Astrocyte (in vitro differentiated cells and primary cell): Measurements from ENCODE around the gene USP20. TPM values are rescaled to one million over a fixed set of nuclear protein-coding genes. Genes with fewer than 3 reads are reported as not detected.

Experiments
- DNase-seq: peaks from one replicate; pipeline ENCODE4 v3.0.0-alpha.2; 2010; ENCODE audit warnings: low read depth
- FAIRE-seq: peaks from 2 replicates; lab custom pipeline; 2011; peaks lifted over from hg19 to GRCh38; lab: Jason Lieb, UNC
- H2AFZ ChIP-seq: 2 replicates; pipeline ENCODE4 v1.6.0; 2012; ENCODE audit warnings: low read depth, low read length, inconsistent platforms
- H3K27ac ChIP-seq: 2 replicates; pipeline ENCODE4 v1.5.1; 2011; ENCODE audit warnings: low read depth, low read length, inconsistent platforms
- H3K27me3 ChIP-seq: 2 replicates; pipeline ENCODE4 v1.6.0; 2011; ENCODE audit warnings: low read length, inconsistent platforms; ENCODE audit not compliant: insufficient read depth
- H3K36me3 ChIP-seq: 2 replicates; pipeline ENCODE4 v1.5.1; 2011; ENCODE audit warnings: low read length, inconsistent platforms; ENCODE audit not compliant: insufficient read depth
- H3K4me1 ChIP-seq: 2 replicates; pipeline ENCODE4 v1.5.1; 2011; ENCODE audit warnings: low read length, inconsistent platforms; ENCODE audit not compliant: insufficient read depth
- H3K4me2 ChIP-seq: 2 replicates; pipeline ENCODE4 v1.6.0; 2012; ENCODE audit warnings: low read length, inconsistent platforms
- H3K4me3 ChIP-seq: 2 replicates; pipeline ENCODE4 v1.5.1; 2011; ENCODE audit warnings: low read depth, mild to moderate bottlenecking, low read length, inconsistent platforms; ENCODE audit not compliant: insufficient read depth
- H3K79me2 ChIP-seq: 2 replicates; pipeline ENCODE4 v1.6.0; 2012; ENCODE audit warnings: mild to moderate bottlenecking, low read length, inconsistent platforms; ENCODE audit not compliant: insufficient read depth
- H3K9ac ChIP-seq: 2 replicates; pipeline ENCODE4 v1.6.0; 2012; ENCODE audit warnings: mild to moderate bottlenecking, low read length, inconsistent platforms
- H3K9me3 ChIP-seq: 2 replicates; pipeline ENCODE4 v1.5.1; 2012; ENCODE audit warnings: low read depth, mild to moderate bottlenecking, low read length, inconsistent platforms; ENCODE audit not compliant: insufficient read depth
- H4K20me1 ChIP-seq: 2 replicates; pipeline ENCODE4 v1.6.0; 2012; ENCODE audit warnings: low read length, inconsistent platforms; ENCODE audit not compliant: insufficient read depth
- H3K27ac Mint-ChIP-seq: one replicate; pipeline ENCODE4 v1.8.0; 2021; ENCODE audit warnings: mild to moderate bottlenecking, mixed read lengths; ENCODE audit not compliant: unreplicated experiment
- H3K27me3 Mint-ChIP-seq: one replicate; pipeline ENCODE4 v1.8.0; 2021; ENCODE audit warnings: low read depth, mixed read lengths; ENCODE audit not compliant: unreplicated experiment
- H3K36me3 Mint-ChIP-seq: one replicate; pipeline ENCODE4 v1.8.0; 2021; ENCODE audit warnings: low read depth, mixed read lengths; ENCODE audit not compliant: unreplicated experiment
- H3K4me1 Mint-ChIP-seq: one replicate; pipeline ENCODE4 v1.8.0; 2021; ENCODE audit warnings: low read depth, mixed read lengths; ENCODE audit not compliant: unreplicated experiment
- H3K4me3 Mint-ChIP-seq: one replicate; pipeline ENCODE4 v1.8.0; 2021; ENCODE audit warnings: mild to moderate bottlenecking, moderate library complexity, mixed read lengths; ENCODE audit not compliant: unreplicated experiment
- H3K9me3 Mint-ChIP-seq: one replicate; pipeline ENCODE4 v1.8.0; 2021; ENCODE audit warnings: mild to moderate bottlenecking, mixed read lengths; ENCODE audit not compliant: unreplicated experiment
- EZH2 ChIP-seq: IDR thresholded peaks from 2 replicates; pipeline ENCODE4 v1.6.1; 2012; ENCODE audit warnings: mild to moderate bottlenecking, low read length, inconsistent platforms; ENCODE audit not compliant: insufficient read depth
- total RNA-seq: library from RNA; stranded (reverse); gene quantifications from 2 replicates; pipeline ENCODE4 v1.2.1, GENCODE V29; 2021
- TF ChIP-seq, protein P1 (sequence below): IDR thresholded peaks from 2 replicates; pipeline ENCODE4 v1.5.1; 2011; ENCODE audit warnings: low read depth, mild to moderate bottlenecking, inconsistent platforms, low read length, moderate library complexity; ENCODE audit not compliant: insufficient read depth

Gene USP20
- total RNA-seq, 1 donor from 2014 or later: 24.1 TPM

DNA sequence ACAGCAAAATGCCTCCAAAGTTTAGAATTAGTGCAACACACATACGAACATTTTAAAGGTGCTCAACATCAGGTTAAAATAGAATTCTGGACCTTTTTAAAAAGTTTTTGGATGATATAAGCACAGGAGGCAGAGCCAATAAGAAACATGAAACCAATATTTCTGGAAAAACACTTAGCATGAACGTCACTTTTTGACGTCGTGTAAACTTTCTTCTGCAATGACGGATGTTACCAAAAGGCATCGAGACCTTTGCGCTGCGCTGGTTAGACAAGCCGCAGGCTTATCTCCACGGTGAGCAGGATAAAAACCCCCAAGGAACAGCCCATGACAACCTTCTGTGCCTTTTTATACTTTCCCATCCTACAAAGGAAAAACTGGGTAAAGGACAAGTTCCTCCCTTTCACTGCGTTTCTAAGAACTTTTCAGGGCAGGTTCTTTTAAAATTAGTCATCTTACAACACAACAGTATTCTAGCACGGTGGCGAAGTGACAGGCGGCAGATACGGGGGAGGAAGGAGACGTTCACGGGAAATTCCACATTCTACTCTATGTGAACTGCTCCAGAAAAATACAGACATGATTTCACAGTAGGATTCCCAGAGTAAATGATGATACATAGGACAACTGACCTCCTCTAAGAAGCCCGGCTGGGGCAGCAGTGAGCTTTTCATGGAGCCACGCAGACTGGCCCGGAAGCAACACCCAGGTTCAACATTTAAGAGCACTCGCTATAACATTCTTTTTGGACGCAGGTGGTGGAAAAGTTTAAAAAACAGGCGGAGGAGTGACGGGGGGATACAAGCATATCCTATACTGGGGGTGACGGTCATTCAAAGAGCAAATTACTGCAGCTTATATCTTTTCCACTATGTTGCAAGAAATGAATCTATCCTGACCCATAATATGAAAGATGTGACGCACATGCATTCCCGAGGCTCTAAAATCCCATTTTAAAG lies 52.4 kb downstream of the USP20 start:
- peak; percentile 74 for DNase-seq
- peaks cover 42% of the 10 kb centered on the region for H3K4me1 Mint-ChIP-seq
- H3K4me2 ChIP-seq: peak overlapping the region; percentile 34

DNA sequence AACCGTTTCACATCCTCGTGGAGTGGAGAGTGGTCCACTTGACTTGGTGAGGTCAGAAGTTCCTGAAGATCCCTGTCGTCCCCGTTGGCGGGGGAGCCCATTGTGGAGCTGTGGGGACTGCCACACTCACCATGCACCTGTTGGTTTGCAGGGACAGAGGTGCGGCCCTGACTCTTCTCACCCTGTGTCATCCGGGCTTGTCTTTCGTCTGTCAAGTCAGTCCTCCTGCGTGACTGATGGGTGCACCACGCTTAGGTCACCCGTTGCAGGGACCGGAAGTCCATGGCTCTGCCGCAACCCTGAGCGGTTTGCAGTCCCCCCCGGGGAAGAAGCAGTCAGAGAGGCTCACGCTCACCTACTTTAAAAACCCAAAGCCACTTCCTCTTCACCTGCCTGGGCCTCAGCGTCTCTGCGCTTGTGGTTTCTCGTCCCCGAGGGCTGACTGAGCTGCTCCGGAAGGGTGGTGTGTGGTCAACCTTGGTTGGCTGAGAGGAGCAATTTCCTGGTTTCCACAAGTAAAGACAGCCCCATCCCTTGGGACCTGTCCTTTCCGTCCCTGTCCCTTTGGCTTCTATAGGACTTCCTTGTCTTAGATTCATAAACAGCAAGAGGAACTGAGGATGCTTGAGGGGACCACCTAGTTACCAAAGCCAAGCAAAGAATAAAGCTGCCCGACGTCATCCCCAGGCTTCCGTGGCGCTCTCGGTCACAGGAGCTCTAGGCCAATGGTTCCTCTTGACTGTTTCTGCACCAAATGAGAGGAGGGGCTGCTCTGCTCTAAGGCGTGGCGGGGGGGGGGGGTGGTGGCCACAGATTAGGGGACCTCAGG lies 53.2 kb downstream of the USP20 start:
- Histone ChIP-seq H2AFZ (no peak overlapping the region), H3K79me2 (no peaks in the 10 kb centered on the region), H3K9me3 (no peaks in the 10 kb centered on the region), H3K4me2 (peak overlapping the region; percentile 34), H3K27ac (no peak overlapping the region), H3K36me3 (no peaks in the 10 kb centered on the region), H3K9ac (no peak overlapping the region), H3K4me1 (peaks cover 43% of the 10 kb centered on the region), H3K27me3 (no peaks in the 10 kb centered on the region), H3K4me3 (no peak overlapping the region), H4K20me1 (no peaks in the 10 kb centered on the region)
- Mint-ChIP-seq H3K4me1 (peaks cover 42% of the 10 kb centered on the region), H3K27me3 (no peaks in the 10 kb centered on the region), H3K4me3 (peak overlapping the region; percentile 14), H3K36me3 (peaks cover 9% of the 10 kb centered on the region), H3K9me3 (no peaks in the 10 kb centered on the region), H3K27ac (peak overlapping the region; percentile 41)
- FAIRE-seq (no peak), DNase-seq (no peak)
- TF ChIP-seq, protein P1, sequence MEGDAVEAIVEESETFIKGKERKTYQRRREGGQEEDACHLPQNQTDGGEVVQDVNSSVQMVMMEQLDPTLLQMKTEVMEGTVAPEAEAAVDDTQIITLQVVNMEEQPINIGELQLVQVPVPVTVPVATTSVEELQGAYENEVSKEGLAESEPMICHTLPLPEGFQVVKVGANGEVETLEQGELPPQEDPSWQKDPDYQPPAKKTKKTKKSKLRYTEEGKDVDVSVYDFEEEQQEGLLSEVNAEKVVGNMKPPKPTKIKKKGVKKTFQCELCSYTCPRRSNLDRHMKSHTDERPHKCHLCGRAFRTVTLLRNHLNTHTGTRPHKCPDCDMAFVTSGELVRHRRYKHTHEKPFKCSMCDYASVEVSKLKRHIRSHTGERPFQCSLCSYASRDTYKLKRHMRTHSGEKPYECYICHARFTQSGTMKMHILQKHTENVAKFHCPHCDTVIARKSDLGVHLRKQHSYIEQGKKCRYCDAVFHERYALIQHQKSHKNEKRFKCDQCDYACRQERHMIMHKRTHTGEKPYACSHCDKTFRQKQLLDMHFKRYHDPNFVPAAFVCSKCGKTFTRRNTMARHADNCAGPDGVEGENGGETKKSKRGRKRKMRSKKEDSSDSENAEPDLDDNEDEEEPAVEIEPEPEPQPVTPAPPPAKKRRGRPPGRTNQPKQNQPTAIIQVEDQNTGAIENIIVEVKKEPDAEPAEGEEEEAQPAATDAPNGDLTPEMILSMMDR: no peak
- TF ChIP-seq EZH2: no peak

More for the DNA sequence above, 52.4 kb downstream of the USP20 start:
- H4K20me1 ChIP-seq: no peaks in the 10 kb centered on the region
- peak overlapping the region; percentile 4 for H3K9ac ChIP-seq
- H3K9me3 Mint-ChIP-seq: no peaks in the 10 kb centered on the region
- no peaks in the 10 kb centered on the region for H3K27me3 Mint-ChIP-seq
- H3K27me3 ChIP-seq: no peaks in the 10 kb centered on the region
- no peaks in the 10 kb centered on the region for H3K9me3 ChIP-seq
- TF ChIP-seq, protein P1: peak; percentile 25
- no peak for TF ChIP-seq EZH2
- peaks cover 9% of the 10 kb centered on the region for H3K36me3 Mint-ChIP-seq
- no peak overlapping the region for H3K4me3 ChIP-seq
- peak overlapping the region; percentile 86 for H3K27ac Mint-ChIP-seq
- no peak overlapping the region for H3K27ac ChIP-seq
- no peak overlapping the region for H2AFZ ChIP-seq
- no peaks in the 10 kb centered on the region for H3K79me2 ChIP-seq
- peaks cover 43% of the 10 kb centered on the region for H3K4me1 ChIP-seq
- FAIRE-seq: no peak
- no peaks in the 10 kb centered on the region for H3K36me3 ChIP-seq
- peak overlapping the region; percentile 63 for H3K4me3 Mint-ChIP-seq
